HG03060 (cell line): Measurements from ENCODE around the gene GMDS.

ENCODE experiments used
- ATAC-seq: cut with Tn5 transposase; IDR thresholded peaks from one replicate; pipeline ENCODE4 v1.9.1; 2021; ENCODE audit warnings: low read depth, moderate number of reproducible peaks; ENCODE audit not compliant: unreplicated experiment

The GMDS gene

GRCh38 chr6:1627827-1628560, 617.4 kb downstream of the GMDS start:
- no peak for ATAC-seq

DNA sequence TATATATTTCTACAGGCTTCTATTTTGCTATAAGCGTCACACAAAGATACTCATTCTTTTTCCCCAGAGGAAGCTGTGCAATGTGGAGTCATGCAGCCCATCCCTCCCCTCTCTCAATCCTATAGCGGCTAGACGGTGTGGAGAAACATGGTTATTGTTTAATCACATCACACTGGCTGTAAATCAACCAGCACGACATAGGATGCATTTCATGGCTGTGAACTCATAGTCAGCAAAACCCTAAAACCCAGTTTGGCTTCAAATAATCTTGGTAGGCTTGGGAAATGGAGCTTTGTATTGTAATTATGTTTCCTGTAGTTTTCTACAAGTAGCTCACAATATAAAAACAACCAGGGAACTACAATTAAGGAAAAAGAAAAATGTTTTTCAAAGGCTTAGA, 618.9 kb downstream of the GMDS start:
- no peak for ATAC-seq

GRCh38 chr6:1625794-1626435, 619.5 kb downstream of the GMDS start:
- no peak for ATAC-seq

DNA sequence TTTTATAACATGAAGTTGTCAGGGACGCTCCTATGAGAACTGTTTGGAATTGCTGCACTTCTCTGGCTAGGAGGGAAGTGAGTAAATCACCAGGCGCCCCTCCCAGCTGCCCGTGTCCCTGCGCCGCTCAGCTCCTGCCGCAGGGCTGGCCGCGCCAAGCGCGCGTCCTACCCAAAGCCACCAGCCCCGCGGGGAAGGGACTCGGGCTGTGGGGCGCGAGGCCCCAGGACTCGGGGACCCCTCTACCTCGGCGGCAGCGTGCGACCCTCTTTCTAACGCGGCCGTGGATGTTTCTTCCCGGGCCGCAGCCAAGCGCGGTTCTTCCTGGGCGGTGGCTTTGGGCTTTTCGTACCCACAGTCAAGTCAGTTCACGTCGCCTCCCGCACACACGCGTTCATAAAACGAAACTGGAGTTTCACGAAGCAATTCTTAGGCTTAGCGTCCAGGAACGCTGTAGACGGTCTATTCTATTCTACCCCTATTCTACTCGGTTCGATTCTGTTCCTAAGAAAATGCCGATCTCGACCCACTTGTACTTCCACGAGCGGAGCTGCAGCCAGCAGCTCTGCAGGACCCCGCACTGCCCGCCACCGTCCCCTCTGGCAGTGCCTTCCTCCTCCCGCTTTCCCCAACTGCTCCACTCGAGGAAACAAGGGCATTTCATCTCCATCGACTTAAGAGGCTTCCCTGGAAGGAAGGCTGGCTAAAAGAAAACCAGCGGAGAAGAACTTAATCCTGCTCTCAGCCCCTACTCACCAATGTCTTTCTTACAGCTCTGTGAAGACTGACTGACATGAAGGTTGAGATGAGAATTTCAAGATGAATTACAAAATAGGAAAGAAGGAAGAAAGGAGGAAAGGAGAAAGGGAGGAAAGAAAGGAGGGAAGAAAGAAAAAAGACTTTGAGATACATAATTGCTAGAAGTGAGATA, 620.3 kb downstream of the GMDS start:
- ATAC-seq: no peak

DNA sequence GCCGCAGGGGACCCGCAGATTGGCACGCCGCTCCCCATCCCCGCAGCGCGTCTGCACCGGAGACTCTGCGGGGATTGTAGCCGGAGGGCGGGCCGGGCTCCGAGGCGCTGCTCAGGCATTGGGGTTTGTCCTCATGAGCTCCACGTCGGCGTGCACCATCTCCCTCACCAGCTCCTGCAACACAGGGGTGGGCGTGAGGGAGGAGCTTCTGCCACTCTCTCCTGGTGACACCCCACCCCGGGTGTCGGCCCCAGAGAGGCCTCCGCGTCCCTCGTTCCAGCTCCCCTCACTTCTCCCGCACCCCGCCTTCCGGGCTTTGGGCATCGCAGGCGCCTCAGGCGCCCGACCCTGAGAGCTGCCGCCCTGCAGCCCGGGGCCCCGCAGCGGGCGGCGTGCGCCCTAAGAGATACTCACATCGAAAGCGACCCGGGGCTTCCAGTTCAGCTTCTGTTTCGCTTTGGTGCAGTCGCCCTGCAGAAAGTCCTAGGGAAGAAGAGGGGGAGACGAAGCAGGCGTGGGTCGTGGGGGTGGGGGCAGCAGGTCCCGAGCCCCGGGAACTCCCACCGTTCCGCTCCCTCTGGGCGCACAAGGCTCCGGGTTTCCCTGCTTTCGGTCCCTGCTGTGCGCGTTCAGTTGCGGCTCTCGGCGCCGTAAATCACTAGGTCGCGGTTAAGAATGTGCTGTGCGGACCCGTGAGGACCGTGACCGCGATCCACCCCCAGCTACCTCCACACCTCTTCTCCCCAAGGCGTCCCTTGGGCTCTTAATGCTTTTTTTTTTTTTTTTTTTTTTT, 621.2 kb downstream of the GMDS start:
- no peak for ATAC-seq

- ATAC-seq: no peak
Observed at GRCh38 chr6:1623769-1624057, 621.7 kb downstream of the GMDS start.

GRCh38 chr6:1622851-1623768, 622.3 kb downstream of the GMDS start:
- no peak for ATAC-seq

DNA sequence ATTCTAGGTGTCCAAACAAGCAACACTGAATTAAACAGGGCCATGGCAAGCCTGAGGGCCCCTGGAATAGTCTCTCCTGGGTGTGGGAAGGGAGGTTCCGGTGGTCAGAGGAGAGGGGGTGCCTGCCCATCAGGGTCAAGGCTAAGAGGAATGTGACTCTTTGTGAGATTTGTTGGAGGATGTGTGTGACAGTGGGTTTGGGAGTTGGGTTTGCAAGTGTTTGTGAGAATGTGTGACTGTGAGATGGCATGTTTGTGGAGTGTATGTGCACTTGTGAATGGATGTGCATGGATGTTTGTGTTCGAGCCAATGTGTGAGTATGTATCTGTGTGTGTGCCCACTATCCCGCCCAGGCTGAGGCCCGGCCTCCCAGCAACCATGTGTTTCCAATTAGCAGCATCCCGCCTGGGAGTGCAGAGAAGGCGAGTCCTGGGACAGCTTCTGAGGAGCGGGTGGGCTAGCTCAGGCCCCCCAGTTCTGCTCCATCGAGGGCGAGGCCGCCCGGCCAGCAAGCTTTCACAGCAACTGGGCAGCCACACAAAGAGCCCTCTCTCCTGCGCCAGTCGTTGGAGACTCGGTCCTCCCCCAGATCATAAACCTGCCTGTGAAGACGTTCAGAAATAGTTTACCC, 623.1 kb downstream of the GMDS start:
- no peak for ATAC-seq

DNA sequence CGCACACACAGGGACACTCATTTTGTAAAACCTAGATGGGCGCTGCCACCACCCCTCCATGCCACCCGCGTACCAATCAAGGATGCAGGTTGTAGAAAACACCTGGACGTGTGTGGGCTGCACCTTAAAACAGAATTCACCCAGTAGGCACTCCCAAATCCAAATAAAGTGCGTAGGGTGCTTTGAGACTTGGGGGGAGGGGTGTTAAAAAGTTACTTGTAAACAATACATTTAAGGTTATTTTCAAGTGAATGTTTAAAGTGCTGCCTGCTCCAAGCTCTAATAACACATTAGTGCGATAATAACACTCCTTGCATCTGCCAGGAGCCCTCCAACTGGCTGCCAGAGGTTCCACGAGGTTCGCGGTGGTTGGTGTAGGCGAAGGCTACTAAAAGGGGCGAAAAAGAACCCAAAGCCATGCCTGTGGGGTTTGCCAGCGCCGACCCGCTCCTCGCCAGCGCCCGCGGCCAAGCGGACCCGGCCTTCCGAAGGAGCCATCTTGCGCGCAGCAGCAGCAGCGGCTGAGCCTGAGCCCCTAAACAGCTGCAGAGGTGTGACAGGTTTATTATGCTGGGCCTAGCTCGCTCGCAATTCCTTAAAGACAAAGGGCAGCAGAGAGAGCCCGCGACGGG, 624.2 kb downstream of the GMDS start:
- no peak for ATAC-seq

DNA sequence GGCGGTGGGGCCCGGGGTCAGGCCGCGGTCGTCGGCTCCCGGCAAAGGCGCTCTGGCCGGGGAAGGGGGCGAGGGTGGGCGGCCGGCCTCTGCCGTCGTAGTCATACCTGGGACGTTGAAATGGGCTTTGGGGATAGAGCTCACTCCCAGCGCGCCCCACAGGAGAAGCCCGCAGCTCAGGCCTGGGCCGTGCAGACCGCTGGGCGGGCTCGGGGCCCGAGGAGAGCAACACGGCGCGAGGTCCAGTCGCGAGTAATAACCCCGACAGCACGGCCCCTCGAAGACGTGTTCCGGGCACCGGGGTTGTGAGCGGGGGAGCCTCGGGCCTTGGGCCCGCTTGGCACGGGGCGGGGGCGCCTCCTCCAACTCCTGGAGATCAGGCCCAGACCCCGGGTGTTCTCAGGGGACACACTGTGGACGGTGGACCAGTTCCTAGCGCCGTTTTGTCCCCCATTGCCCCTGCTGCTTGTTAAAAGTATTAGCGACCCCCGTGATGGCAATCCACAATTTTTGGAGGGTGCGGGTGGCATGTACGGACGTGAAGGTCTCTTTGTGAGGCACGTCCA, 624.8 kb downstream of the GMDS start:
- no peak for ATAC-seq

DNA sequence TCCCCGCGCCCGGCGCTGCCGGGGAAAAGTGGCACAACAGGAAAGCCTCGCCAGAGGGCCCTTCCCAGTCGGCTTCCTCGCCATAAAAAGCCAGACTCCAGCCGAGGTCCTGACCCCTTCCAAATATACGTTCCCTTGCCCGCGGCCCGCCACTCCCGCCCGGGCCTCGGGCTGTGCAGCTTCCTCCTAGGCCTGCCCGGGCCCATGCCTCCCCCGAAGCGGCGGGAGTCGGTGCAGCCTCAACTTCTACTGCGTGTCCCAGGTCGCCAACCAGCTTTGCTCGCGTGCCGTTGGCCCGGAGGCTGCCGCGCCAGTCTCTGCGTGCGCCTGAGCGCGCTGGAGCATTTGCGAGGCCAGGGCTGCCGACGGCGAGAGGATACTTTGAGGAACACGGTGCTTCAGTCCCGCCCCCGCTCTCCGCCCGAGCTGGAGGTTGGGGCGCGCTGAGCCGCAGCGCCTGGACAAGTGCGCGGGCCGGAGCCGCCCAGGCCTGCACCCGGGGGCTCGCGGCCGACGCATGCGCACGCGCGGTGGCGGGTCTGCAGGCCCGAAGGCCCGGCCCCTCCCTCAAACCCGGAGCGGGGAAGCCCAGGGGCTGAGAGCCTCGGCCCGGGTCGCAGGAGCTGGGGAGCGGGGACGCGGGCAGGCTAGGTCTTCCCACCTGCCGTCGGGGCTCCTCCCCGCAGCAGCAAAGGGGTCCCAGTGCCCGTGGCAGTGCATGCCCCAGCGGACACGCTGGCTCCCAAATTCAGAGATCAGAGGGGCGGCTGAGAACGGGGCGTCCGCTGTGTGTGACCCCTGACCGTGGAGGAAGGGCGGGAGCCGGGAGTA, 625.5 kb downstream of the GMDS start:
- ATAC-seq: no peak

- no peak for ATAC-seq
Observed at GRCh38 chr6:1619098-1619672, 626.2 kb downstream of the GMDS start.

- no peak for ATAC-seq
Observed at GRCh38 chr6:1618311-1619097, 626.9 kb downstream of the GMDS start.

- no peak for ATAC-seq
Observed at GRCh38 chr6:1617466-1618310, 627.7 kb downstream of the GMDS start.

GRCh38 chr6:1616701-1617463, 628.5 kb downstream of the GMDS start:
- ATAC-seq: no peak
